ENCODE results near the gene ADNP.

The ADNP gene

GRCh38 chr20:50892394-50892793 is 38.8 kb downstream of the ADNP start:
- TF ChIP-seq, protein P1, sequence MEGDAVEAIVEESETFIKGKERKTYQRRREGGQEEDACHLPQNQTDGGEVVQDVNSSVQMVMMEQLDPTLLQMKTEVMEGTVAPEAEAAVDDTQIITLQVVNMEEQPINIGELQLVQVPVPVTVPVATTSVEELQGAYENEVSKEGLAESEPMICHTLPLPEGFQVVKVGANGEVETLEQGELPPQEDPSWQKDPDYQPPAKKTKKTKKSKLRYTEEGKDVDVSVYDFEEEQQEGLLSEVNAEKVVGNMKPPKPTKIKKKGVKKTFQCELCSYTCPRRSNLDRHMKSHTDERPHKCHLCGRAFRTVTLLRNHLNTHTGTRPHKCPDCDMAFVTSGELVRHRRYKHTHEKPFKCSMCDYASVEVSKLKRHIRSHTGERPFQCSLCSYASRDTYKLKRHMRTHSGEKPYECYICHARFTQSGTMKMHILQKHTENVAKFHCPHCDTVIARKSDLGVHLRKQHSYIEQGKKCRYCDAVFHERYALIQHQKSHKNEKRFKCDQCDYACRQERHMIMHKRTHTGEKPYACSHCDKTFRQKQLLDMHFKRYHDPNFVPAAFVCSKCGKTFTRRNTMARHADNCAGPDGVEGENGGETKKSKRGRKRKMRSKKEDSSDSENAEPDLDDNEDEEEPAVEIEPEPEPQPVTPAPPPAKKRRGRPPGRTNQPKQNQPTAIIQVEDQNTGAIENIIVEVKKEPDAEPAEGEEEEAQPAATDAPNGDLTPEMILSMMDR (IDR thresholded peaks at IDR 0.05) = no peak

DNA sequence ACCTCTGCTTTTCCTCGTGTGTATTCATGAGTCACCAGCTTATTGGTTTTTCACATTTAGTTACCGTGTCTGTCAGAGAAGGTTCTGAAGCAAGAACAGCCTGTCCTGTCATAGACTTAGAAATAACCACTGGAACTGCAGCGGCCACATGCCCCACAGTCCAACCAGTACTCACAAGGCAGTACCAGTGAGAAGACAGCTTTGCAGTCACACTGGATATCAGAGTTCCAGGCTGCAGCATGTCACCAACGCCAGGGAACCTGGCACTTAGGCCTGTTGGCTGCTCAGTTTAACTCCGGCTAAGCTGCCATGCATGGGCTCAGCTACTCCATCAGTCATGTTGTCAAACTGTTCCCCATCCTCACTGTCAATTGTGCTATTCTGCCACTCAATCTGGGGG is 40.1 kb downstream of the ADNP start:
- TF ChIP-seq, protein P1 (IDR thresholded peaks at IDR 0.05) = no peak

DNA sequence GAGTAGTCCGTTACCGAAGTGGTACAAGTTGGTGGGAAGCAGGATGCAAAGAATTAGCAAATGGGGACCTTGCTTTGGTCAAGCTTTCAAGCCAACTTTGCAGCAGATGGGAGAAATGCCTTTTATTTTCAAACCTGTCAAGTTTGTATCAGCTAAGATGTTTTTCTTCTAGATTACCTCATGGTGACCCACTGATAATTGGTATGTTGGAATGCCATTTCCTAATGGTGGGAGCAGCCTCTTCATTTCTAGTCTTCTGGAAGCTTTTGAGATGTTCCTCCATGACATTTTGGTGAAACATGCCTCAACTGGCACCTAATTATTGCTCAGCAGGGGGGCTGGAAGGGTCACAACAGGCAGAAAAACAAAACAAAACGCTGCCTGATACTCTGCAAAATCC is 43.7 kb downstream of the ADNP start:
- TF ChIP-seq, protein P1 (IDR thresholded peaks at IDR 0.05) = no peak

DNA sequence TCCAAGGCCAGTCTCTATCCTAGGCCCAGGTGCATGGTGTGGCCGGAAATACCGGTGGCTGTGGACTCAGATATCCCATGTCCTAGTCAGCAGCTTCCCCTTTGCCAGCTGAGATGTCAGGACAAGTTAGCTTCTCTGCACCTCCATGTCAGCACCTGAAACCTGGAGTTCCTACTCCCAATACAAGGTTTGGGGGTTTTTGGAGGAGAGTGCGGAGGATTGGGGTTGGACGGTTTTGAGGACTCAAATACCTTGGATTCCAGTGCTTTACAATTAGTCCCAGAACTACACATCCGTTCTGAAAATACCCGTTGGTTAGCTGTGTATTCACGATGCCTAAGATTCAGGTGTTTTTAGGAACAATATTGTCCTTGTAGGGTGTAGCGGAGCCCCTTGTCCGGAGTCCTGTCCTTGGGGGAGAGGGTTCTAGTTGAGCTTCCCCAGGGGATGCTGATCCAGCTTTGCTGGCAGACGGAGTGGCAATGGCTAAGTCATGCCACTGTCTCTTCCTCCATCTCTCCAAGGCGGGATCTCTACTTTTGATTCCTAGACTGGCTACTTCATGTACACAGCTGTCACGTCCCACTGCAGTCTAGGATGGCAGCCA is 45.0 kb downstream of the ADNP start:
- TF ChIP-seq, protein P1 (IDR thresholded peaks at IDR 0.05) = no peak

GRCh38 chr20:50885781-50886180 is 45.5 kb downstream of the ADNP start:
- TF ChIP-seq, protein P1 (IDR thresholded peaks at IDR 0.05) = no peak

GRCh38 chr20:50885068-50885467 is 46.2 kb downstream of the ADNP start:
- TF ChIP-seq, protein P1 (IDR thresholded peaks at IDR 0.05) = no peak

GRCh38 chr20:50883856-50884255 is 47.4 kb downstream of the ADNP start:
- TF ChIP-seq, protein P1 (IDR thresholded peaks at IDR 0.05) = no peak

All from LNCAP (cell line).